HG03196 (cell line): ENCODE results near the gene DNAJC12.
A peak's percentile ranks its signal among the peaks of the same experiment; 100 is the strongest.
"Not testable (repeated sequence)": the region's sequence is repeated elsewhere in the genome, so short reads cannot be mapped to it uniquely, and the experiment has no call there.

ENCODE experiments used
- ATAC-seq: cut with Tn5 transposase; IDR thresholded peaks from one replicate; pipeline ENCODE4 v1.9.1; 2021; ENCODE audit not compliant: unreplicated experiment

DNAJC12 gene

DNA sequence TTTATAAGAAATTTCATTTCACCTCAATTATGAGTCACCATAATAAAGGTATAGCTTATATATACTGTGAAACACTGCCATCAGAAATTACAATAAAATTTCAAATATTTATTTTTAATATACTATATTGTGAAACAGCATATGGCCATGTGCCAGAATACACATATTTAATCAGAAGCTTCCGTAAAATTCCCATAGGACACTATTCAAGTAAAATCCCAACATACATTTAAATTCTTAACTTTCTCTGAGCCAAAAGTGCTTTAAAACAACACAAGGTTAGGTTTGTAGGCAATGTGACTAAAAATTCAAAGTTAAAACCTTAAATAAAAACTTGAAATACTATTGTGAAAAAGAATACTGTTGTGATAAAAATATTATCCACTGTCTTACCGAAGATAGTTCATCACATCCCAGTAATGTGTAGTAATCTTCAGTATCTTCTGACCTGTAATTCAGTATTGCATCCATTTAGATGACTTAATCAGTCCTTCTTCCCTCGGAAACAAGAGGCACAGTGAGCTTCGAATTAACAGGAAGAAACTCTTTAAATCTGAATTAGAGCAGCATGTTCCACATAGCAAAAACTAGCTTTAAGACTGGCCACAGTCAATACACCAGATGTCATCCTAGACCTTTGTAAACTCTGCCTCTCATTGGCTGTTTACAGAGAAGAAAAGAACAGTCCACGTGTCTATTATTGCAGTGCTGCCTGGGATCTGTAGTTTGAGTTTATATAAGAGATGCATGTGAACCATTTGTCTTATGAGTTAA lies at the start of gene DNAJC12:
Gene DNAJC12 (minus strand): TSS at position 648 of the 774 bp plus-strand sequence. CDS start 177 bp downstream, at position 471.
- ATAC-seq = no peak

DNA sequence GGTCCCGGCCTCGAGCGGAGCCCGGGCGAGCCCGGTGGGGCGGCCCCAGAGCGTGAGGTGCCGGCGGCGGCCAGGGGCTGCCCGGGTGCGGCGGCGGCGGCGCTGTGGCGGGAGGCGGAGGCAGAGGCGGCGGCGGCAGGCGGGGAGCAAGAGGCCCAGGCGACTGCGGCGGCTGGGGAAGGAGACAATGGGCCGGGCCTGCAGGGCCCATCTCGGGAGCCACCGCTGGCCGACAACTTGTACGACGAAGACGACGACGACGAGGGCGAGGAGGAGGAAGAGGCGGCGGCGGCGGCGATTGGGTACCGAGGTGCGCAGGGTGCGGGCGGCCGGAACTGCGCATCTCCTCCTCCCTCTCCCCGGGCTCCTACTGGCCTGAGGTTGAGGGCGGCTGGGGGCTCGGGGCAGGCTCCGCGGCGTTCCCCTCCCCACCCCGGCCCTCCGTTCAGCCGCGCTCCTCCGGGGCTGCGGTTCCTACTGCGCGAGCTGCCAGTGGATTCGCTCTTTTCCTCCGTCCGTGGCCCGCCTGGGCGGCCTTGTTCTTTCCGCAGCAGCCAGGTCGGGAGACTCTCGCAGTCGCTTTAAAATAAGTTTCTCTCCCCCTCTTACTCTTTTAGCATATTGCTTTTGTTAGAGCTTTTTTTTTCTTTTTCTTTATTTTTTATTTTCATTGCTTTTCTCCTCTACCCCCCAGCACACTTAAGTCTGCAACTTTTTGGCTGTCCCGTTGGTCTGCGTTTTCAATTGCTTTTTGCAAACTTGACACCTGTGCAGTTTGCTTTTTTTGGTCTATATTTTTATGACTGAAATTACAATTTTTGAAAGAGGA lies 47.1 kb upstream of the DNAJC12 start:
- peak; percentile 60 for ATAC-seq

DNA sequence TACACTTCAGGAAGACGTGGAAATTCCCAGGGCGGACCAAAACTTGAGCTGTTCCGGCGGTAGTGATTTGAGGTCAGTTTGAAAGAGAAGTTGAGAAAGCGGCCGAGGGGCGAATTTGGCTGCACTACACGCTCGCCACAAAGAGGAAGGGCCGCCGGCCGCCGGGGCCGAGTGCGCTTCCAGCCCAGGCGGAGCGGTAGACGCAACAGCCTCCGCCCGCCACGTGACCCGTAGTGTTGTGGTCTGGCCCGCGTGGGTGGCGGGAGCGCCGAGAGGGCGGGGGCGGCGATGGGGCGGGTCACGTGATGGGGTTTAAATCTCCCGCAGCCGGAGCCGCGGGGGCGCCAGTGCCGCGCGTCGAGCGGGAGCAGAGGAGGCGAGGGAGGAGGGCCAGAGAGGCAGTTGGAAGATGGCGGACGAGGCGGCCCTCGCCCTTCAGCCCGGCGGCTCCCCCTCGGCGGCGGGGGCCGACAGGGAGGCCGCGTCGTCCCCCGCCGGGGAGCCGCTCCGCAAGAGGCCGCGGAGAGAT lies 46.4 kb upstream of the DNAJC12 start, which contains the start of gene SIRT1:
Gene SIRT1 (plus strand): TSS at position 344 of the 529 bp plus-strand sequence. CDS start 66 bp downstream, at position 410.
- ATAC-seq = peak; percentile 83

DNA sequence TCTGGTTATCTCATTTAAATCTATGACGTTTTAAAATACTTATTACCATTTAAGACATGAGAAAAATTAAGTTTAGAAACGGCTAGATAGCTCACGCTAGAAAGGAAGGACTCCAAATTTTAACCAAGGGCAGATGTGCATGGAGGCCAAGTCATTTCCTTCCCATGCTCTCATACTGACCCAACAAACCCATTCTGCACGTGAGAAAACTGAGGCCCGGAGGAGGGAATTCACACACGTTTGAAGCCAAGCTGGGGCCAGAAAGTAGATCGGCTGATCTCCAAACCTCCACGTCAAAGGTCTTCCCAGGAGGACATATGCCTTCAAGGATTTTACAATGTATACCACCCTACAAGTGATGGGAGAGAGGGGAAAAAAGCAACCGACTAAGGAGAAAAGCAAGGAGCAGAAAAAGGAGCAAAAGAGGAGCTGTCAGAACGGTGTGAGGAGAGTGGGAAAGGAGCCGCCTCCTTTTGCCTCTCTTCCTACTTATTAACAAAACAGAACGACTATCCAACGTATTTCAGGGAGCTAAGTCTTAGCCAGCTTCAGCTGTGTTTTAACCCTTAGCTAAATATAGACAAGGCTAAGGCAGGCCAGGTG lies 45.8 kb upstream of the DNAJC12 start:
- ATAC-seq = no peak

DNA sequence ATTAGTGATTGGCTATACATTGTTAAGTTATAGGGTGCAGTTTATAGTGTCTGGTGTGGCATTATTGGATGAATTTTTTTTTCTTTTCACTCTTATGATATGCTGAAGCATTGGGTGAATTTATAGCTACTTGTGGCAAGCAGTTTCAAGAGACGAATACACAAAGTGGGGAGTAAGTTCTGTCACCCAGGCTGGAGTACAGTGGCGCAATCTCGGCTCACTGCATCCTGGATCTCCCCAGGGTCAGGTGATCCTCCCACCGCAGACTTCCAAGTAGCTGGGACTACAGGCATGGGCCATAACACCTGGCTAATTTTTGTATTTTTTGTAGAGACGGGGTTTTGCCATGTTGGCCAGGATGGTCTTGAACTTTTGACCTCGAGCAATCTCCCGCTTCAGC lies 40.1 kb upstream of the DNAJC12 start:
- no peak for ATAC-seq

DNA sequence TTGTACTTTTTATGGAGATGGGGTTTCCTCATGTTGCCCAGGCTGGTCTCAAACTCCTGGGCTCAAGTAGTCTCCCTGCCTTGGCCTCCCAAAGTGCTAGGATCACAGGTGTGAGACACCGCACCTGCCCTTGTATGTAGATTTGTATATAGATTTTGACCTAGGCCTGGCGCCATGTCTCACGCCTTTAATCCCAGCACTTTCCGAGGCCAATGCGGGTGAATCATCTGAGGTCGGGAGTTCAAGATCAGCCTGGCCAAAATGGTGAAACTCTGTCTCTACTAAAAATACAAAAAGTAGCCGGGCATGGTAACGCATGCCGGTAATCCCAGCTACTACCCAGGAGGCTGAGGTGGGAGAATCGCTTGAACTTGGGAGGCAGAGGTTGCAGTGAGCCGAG lies 39.4 kb upstream of the DNAJC12 start:
- not testable (repeated sequence) for ATAC-seq

DNA sequence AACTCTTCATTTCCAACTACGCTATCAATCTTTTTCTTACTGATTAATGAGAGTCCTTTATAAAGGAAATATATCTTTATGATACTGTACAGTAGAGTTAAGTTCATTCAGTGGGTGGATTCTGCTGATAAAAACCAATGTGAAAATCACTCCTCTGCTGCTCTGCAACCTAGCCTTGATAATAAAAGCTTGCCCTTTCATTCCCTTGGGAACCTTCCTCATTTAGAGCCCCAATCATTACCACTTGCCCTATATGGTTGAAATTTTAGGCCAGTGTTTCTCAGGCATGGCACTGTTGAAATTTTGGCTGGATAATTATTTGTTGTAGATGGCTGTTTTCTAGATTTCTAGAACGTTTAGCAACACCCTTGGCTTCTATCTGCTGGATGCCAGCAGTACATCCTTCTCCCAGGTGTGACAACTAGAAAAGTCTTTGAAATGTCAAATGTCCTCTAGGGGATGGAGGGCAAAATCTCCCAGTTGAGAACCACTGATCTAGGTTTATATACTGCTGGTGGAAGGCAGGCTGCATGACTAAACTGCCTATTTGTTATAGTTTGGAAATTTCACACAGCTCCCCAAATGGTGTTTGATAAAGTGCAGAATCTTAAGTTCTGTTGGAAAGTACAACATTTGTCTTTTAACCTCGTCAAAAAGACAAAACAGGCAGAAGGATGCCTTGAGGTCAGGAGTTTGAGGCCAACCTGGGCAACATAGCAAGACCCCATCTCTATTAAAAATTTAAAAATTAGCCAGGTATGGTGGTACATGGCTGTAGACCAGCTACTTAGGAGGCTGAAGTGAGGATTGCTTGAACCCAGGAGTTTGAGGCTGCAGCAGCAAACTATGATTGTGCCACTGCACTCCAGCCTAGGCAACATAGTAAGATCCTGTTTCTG lies 37.6 kb upstream of the DNAJC12 start:
- no peak for ATAC-seq

DNA sequence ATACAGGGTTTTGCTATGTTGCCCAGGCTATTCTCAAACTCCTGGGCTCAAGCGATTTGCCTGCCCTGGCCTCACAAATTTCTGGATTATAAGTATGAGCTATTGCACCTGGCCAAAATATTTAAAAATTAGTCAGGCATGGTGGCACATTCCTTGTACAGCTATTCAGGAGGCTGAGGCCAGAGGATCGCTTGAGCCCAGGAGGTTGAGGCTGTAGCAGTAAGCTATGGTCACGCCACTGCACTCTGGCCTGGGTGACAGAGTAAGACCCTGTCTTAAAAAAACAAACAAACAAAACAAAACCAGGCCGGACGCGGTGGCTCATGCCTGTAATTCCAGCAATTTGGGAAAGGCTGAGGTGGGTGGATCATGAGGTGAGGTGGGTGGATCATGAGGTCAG lies 32.0 kb upstream of the DNAJC12 start:
- ATAC-seq = no peak

DNA sequence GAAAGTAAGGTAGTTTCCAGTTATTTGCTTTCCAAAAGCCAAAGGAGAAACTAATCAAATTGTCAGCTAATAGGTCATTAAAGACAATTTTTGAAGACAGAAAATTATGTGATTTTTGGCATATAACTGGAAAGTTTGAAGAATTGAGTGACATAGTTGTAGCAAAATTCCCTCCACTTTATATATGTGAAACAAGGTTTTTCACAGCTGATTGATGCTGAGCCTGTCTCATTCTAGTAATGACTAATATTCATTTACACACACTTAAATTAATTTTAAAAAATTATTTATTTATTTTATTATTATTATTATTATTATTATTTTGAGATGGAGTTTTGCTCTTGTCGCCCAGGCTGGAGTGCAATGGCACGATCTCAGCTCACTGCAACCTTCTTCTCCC lies 30.1 kb upstream of the DNAJC12 start:
- no peak for ATAC-seq

DNA sequence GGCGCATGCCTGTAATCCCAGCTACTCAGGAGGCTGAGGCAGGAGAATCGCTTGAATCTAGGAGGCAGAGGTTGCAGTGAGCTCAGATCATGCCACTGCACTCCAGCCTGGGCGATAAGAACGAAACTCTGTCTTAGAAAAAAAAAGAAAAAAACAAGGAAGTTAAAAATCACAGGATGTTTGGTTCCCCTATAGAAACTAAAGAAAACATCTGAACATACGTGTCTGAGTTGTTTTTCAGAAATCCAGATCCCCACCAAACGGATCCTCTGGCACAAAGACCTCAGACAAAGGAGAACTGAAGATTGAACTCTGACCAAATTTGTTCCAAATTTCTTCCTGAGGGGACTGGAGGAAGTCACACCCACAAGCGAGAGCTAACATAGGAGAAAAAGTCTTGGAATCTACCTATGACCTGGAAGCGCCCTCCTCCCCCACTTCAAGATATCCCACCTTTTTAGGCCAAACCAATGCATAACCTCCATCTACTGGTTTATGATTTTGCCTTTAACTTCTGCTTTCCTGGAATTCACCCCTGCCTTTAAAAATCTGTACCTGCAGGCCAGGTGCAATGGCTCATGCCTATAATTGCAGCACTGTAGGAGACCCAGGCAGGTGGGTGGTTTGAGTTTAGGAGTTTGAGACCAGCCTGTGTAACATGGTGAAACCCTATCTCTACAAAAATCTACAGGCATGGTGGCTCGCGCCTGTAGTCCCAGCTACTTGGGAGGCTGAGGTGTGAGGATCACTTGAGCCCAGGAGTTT lies 26.8 kb upstream of the DNAJC12 start:
- ATAC-seq = no peak

DNA sequence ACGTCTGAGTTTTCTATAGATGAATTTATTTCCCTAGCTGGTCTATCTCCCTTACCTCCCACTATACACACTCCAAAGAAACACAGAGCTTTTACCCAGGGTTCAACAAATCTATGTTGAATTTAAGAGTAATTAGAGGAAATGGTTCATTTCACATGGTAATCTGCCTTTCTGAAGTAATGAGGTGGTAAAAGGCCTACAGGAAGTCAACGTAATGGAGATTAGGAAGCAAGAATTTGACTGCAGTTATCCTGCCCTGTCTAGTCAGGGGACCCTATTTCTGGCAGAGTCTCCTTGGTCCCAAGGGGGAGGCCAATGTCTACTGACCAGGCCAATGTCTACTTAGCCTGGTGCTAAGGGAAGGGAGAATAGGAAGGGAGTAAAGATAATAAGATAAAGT lies 25.1 kb upstream of the DNAJC12 start:
- ATAC-seq = no peak

DNA sequence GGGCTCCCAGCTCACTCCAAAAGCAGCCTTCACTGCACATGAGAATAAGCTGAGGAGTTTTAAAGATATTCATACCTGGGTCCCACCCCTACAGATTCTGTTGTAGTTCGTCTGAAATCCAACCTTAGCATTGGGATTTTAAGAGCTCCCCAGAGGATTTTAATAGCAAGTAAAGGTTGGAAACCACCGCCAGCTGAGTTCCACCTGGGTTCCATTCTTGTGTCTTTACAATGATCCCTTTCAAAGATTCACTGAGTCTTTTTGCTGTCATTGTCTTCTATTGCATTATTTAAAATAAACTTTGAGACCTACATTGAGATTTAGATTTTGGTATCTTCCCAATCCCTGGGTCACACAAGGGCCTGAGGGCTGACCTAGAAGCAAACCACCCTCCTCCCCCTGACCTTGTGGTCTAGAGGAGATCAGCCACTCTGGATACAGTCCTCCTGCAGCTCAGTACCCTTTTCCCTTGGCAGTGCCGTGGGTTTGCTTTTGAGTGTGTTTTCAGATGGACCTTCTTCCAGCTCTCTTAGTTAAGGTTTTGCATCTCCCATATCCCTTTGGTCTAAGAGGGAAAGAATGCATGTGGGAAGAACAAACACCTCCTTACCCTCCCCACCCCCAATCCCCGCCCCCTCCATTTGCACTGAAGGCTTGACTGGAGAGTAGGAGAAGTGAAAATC lies 23.9 kb upstream of the DNAJC12 start:
- no peak for ATAC-seq

DNA sequence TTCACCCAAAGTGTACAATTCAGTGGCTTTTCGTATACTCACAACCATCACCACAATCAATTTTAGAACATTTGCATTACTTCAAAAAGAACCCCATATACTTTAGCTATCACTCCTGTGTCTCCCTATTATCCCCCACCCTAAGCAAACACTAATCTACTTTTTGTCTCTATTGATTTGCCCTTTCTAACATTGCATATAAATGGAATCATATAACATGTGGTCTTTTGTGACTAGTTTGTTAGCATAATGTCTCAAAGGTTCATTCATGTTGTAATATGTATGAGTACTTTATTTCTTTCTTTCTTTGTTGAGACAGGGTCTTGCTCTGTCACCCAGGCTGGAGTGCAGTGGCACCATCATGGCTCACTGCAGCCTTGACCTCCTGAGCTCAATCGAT lies 21.0 kb upstream of the DNAJC12 start:
- no peak for ATAC-seq

DNA sequence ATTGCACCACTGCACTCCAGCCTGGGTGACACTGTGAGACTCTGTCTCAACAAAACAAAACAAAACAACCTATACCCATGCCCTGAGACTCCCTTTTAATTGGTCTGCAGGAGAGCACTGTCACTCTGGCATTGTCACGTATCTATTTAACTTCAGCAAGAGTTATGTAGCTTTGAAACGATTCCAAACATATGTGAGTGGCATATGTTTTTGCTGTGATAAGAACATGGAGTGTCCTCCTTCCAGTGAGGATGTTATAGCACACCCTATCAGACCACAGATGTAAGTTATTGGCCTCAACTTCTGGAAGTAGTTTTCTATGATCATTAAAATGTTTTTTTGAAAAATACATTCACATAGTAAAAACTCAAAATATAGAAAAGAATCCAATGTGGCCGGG lies 15.5 kb upstream of the DNAJC12 start:
- ATAC-seq = no peak

DNA sequence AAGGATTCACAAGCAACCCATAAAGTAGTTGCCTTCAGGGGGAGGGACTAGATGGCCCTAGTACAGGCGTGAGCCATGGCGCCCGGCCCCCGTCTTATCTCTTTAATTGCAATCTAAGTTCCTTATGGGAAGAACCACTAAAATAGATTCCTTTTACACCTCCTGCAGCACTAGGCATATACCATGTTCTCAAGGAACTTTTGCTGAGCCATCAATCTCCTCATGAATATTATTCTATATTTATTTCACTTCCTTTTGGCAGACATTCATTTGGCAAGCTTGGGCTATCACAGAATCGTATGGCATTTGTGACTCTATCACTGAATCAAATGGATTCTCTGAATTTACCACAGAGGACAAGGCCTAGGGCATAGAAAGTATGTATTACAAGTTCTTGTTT lies 14.8 kb upstream of the DNAJC12 start:
- no peak for ATAC-seq

DNA sequence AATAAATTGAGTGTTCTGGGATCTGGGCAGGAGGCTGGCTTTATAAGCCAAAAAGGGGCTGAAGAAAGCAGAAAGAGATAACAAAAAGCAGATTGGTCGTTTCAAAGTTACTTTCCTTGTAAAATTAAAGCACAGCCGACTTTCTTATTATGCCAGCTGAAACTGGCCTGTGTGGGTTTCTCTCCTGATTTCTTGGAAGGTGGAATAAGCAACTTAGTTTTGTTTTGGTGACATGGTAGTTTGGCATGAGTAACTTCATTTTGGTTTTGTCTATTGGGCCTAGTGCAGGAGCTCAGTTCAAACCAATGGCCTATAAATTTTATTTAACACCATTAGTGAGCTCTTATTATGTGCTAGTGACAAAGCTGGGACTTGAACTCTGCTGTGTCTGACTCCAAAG lies 13.2 kb upstream of the DNAJC12 start:
- no peak for ATAC-seq

DNA sequence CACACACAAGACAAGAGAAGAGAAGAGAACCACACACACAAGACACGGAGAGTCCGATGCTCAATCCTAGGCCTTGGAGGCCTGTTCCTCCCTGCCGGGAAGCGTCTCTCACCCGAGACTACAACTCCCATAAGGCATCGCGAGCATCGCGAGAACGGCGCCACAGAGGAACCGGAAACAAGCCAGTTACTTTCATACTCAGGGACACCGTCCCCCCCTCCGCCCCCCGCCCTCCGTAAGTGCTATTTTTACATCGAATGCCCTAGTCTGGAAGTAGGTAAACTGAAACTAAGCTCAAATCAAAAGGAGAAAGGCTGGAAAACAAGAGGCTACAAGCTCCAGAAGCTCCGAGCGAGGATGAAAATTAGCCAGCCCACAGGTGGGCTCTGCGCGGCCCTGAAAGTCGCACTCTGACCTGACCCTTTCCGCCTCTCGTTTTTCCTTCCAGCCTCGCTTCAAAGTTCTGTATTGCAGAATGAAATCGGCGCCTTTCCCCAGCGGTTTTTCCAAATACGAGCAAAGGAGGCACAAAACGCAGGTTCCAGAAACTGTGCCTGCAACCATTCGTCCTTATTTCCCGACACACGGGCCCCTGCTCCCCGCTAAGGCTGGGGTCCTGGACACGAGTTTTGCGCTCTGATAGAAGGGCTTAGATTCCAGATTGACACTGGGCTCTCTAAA lies 11.5 kb upstream of the DNAJC12 start:
- peak; percentile 95 for ATAC-seq

DNA sequence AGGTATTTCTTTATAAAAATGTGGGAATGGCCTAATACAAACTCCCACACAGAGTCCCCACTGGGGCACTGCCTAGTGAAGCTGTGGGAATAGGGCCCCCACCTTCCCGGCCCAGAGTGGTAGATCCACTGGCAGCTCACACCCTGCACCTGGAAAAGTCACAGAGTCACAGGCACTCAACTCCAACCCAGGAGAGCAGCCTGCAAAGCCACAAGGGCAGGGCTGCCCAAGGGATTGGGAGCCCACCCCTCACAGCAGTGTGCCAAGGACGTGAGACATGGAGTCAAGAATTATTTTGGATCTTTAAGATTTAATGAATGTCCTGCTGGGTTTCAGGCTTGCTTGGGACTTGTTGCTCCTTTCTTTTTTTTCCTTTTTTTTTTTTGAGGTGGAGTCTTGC lies 5.3 kb upstream of the DNAJC12 start:
- ATAC-seq = no peak

DNA sequence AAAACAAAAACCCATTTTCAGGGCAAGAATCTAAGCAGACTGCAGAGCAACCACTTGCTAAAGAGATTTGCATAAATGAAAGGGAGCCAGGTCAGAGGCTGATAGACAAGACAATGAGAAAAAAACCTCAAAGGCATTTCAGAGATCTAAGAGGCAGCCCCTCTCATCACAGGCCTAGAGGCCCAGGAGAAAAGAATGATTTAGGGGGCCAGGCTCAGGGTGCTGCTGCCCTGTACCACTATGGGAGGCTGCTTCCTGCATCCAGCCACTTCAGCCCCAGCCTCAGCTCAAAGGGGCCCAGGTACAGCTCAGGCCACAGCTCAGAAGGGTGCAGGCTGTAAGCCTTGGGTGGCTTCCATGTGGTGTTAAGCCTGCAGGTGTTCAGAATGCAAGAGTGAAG lies 3.7 kb upstream of the DNAJC12 start:
- ATAC-seq = no peak
